Adrenal gland (tissue), 12 donors: Measurements from ENCODE around the gene KRTCAP2. TPM values are rescaled to one million over a fixed set of nuclear protein-coding genes. Genes with fewer than 3 reads are reported as not detected.

Experiments
- DNase-seq, 7 donors: peaks; one replicate each; pipeline ENCODE4 v3.0.0-alpha.2; 2019 to 2020
- H3K27ac ChIP-seq, 5 donors: fragments of 200-600 bp; sonication (generic) in 4 of 5; 1 replicate in 3 of 5; 2 replicates in 2 of 5; pipeline versions ENCODE4 v1.5.1 to v1.8.0; 2016 to 2020; ENCODE audit warnings: mild to moderate bottlenecking in 1 of 5
- H3K27me3 ChIP-seq: fragments of 200-600 bp; 2 replicates; pipeline ENCODE4 v1.8.0; 2021
- H3K36me3 ChIP-seq, 2 donors: fragments of 200-600 bp; replicated peaks in 1 of 2; 1 replicate in 1 of 2; 2 replicates in 1 of 2; pipeline versions ENCODE4 v1.5.1 to v1.8.0; 2018 to 2022
- H3K4me1 ChIP-seq, 2 donors: fragments of 200-600 bp; replicated peaks in 1 of 2; 1 replicate in 1 of 2; 2 replicates in 1 of 2; pipeline versions ENCODE4 v1.5.1 to v1.8.0; 2018 to 2021
- H3K4me3 ChIP-seq, 4 donors: fragments of 200-600 bp; sonication (generic) in 3 of 4; one replicate each; pipeline ENCODE4 v1.5.1; 2016 to 2018
- H3K9me3 ChIP-seq, 3 donors: fragments of 200-600 bp; sonication (generic) in 1 of 3; replicated peaks in 1 of 3; 1 replicate in 2 of 3; 2 replicates in 1 of 3; pipeline versions ENCODE4 v1.5.1 to v1.8.0; 2016 to 2021
- CTCF ChIP-seq, 6 experiments: fragments of 450-650 bp in 4 of 6; fragments of 200-600 bp in 2 of 6; sonication (generic) in 1 of 6; IDR thresholded peaks; 1 replicate in 5 of 6; 2 replicates in 1 of 6; pipeline versions ENCODE4 v1.5.1 to v1.8.0; 2016 to 2021; ENCODE audit warnings: antibody characterized with exemption in 6 of 6, mild to moderate bottlenecking in 2 of 6, moderate library complexity in 1 of 6
- POLR2A ChIP-seq, 2 donors: fragments of 450-650 bp; IDR thresholded peaks; one replicate each; pipeline ENCODE4 v1.6.1; 2017; ENCODE audit warnings: antibody characterized with exemption in 2 of 2, mild to moderate bottlenecking in 2 of 2, moderate library complexity in 1 of 2
- whole genome bisulfite sequencing, 4 donors: extraction: QIAGEN DNeasy Blood & Tissue Kit in 2 of 4; methylation state at CpG; one replicate each; pipeline versions ENCODE4 v1.1.5 to v1.1.7; 2013 to 2017; 5-methylcytosine and 5-hydroxymethylcytosine counted together
- intact Hi-C, 2 donors: fragments of 100-400 bp; cut with DNase I; formaldehyde crosslinking; loops; one replicate each; pipeline versions ENCODE4 v1.14.1 to v1.15.0; 2022 to 2023
- polyA plus RNA-seq, 3 donors: library from polyadenylated mRNA; stranded (reverse); fragments of 200-250 nt in 2 of 3; fragments of 350-450 nt in 1 of 3; fragmentation: Illumina TruSeq in 1 of 3; extraction: RNeasy Lipid Tissue Mini Kit (QIAGEN cat#74804) in 1 of 3; gene quantifications; one replicate each; pipeline ENCODE4 v1.2.3, GENCODE V29; 2013 to 2014
- total RNA-seq, 9 donors: library from RNA; depleted of rRNA in 4 of 9; stranded (reverse); fragments of >200 nt in 4 of 9; fragments of 120-200 nt in 1 of 9; fragmentation: NEBNext Ultra II Directional in 1 of 9; extraction: Animal tissue kit (Norgen Biotek cat#: 25700) in 1 of 9; gene quantifications; one replicate each; pipeline versions ENCODE4 v1.1.0 to v1.2.4, GENCODE V29; 2013 to 2023
- donor health status: healthy with polysubstance abuse.
- donor health status: Bipolar disorder and iron deficiency.
- donor health status: DM: yes; HTN: yes; CAD: no.
- donor health status: DM: no; HTN: no; CAD: no.
- donor health status: DM: no; HTN: no; CAD: no.
- donor health status: DM: yes; HTN: yes; CAD: no.

Gene KRTCAP2
- total and polyA plus RNA-seq, 12 donors = 76.1 to 806 (median 191) TPM

- 91 to 93% (median 93%) methylated on average over 3 of the region's 3 CpGs for WGBS, 4 donors
- Histone ChIP-seq H3K9me3 (no peaks in the 10 kb centered on the region), H3K36me3 (no peaks in the 10 kb centered on the region), H3K4me1 (peaks cover 21 to 38% of the 10 kb centered on the region in 2 donors), H3K27ac (peak overlapping the region in 3 of 5 donors; percentile 74 to 91 (median 81)), H3K4me3 (no peak overlapping the region), H3K27me3 (no peaks in the 10 kb centered on the region)
- peak in 1 of 7 donors; percentile 27 for DNase-seq
- intact Hi-C loops = no loop called here
- no peak for TF ChIP-seq POLR2A (IDR thresholded peaks at IDR 0.05)
- TF ChIP-seq CTCF (IDR thresholded peaks at IDR 0.05) = no peak
Measured at GRCh38 chr1:155198547-155198906, 25.4 kb upstream of the KRTCAP2 start.

GRCh38 chr1:155197901-155198546 is 24.9 kb upstream of the KRTCAP2 start:
- Histone ChIP-seq H3K4me1 (peaks cover 25 to 42% of the 10 kb centered on the region in 2 donors), H3K36me3 (no peaks in the 10 kb centered on the region), H3K9me3 (no peaks in the 10 kb centered on the region), H3K4me3 (no peak overlapping the region), H3K27me3 (no peaks in the 10 kb centered on the region), H3K27ac (peak overlapping the region; percentile 55 to 91 (median 74))
- WGBS, 4 donors = 89 to 92% (median 91%) methylated on average over 15 of the region's 15 CpGs
- TF ChIP-seq POLR2A (IDR thresholded peaks at IDR 0.05) (no peak), CTCF (IDR thresholded peaks at IDR 0.05) (no peak)
- intact Hi-C loops = no loop called here
- no peak for DNase-seq

GRCh38 chr1:155196893-155197638 is 24.0 kb upstream of the KRTCAP2 start:
- intact Hi-C loops = no loop called here
- H3K9me3 ChIP-seq = no peaks in the 10 kb centered on the region
- H3K4me3 ChIP-seq = no peak overlapping the region
- no peaks in the 10 kb centered on the region for H3K36me3 ChIP-seq
- peak; percentile 83 to 96 (median 94) for DNase-seq
- peak overlapping the region; percentile 70 to 91 (median 81) for H3K27ac ChIP-seq
- no peak for TF ChIP-seq CTCF (IDR thresholded peaks at IDR 0.05)
- peak in 1 of 2 donors; percentile 56 for TF ChIP-seq POLR2A (IDR thresholded peaks at IDR 0.05)
- no peaks in the 10 kb centered on the region for H3K27me3 ChIP-seq
- peaks cover 26 to 45% of the 10 kb centered on the region in 2 donors for H3K4me1 ChIP-seq
- WGBS, 4 donors = 59 to 71% (median 68%) methylated on average over 18 to 20 of the region's 20 CpGs

- H3K4me1 ChIP-seq = peaks cover 26 to 45% of the 10 kb centered on the region in 2 donors
- no peaks in the 10 kb centered on the region for H3K36me3 ChIP-seq
- H3K27me3 ChIP-seq = no peaks in the 10 kb centered on the region
- H3K4me3 ChIP-seq = no peak overlapping the region
- WGBS, 4 donors = 68 to 78% (median 71%) methylated on average over 6 of the region's 6 CpGs
- H3K27ac ChIP-seq = peak overlapping the region; percentile 65 to 91 (median 81)
- TF ChIP-seq POLR2A (IDR thresholded peaks at IDR 0.05) = no peak
- TF ChIP-seq CTCF (IDR thresholded peaks at IDR 0.05) = no peak
- no peak for DNase-seq
- H3K9me3 ChIP-seq = no peaks in the 10 kb centered on the region
- intact Hi-C loops = no loop called here
Measured at GRCh38 chr1:155196103-155196892, 23.2 kb upstream of the KRTCAP2 start.
